ENCODE data around the gene ADAMTSL1. TPM values are rescaled to one million over a fixed set of nuclear protein-coding genes. Genes with fewer than 3 reads are reported as not detected.

Gene ADAMTSL1
- total RNA-seq, 2 experiments from 2014 or later: not detected

- no peaks in the 10 kb centered on the region for H3K4me1 Mint-ChIP-seq
- peaks cover 3% of the 10 kb centered on the region for H3K27me3 Mint-ChIP-seq
- H3K27ac Mint-ChIP-seq: no peak overlapping the region
- ChIA-PET POLR2A (no interaction called here), CTCF (no interaction called here)
- no peaks in the 10 kb centered on the region for H3K36me3 Mint-ChIP-seq (ENCODE audit: low read depth)
- DNase-seq (no peak), ATAC-seq (no peak)
- H3K4me3 Mint-ChIP-seq: no peak overlapping the region
- no peaks in the 10 kb centered on the region for H3K9me3 Mint-ChIP-seq (ENCODE audit: low read depth)
- intact Hi-C loops (cut with DNase I, micrococcal nuclease): no loop called here
Observed at GRCh38 chr9:18682907-18683306, 209.0 kb downstream of the ADAMTSL1 start.

GRCh38 chr9:18683312-18683711, 209.4 kb downstream of the ADAMTSL1 start:
- Mint-ChIP-seq H3K27me3 (peaks cover 3% of the 10 kb centered on the region), H3K36me3 (ENCODE audit: low read depth) (no peaks in the 10 kb centered on the region), H3K4me1 (no peaks in the 10 kb centered on the region), H3K4me3 (no peak overlapping the region), H3K27ac (no peak overlapping the region), H3K9me3 (ENCODE audit: low read depth) (no peaks in the 10 kb centered on the region)
- DNase-seq: no peak
- ChIA-PET CTCF (no interaction called here), POLR2A (no interaction called here)
- intact Hi-C loops (cut with DNase I, micrococcal nuclease): no loop called here
- no peak for ATAC-seq

GRCh38 chr9:18683851-18684250, 209.9 kb downstream of the ADAMTSL1 start:
- intact Hi-C loops (cut with DNase I, micrococcal nuclease): no loop called here
- no peak overlapping the region for H3K27ac Mint-ChIP-seq
- no peak overlapping the region for H3K4me3 Mint-ChIP-seq
- ChIA-PET CTCF (no interaction called here), POLR2A (no interaction called here)
- DNase-seq: no peak
- no peak for ATAC-seq
- H3K9me3 Mint-ChIP-seq (ENCODE audit: low read depth): no peaks in the 10 kb centered on the region
- H3K36me3 Mint-ChIP-seq (ENCODE audit: low read depth): no peaks in the 10 kb centered on the region
- H3K4me1 Mint-ChIP-seq: no peaks in the 10 kb centered on the region
- peaks cover 3% of the 10 kb centered on the region for H3K27me3 Mint-ChIP-seq

- Mint-ChIP-seq H3K27me3 (peaks cover 3% of the 10 kb centered on the region), H3K36me3 (ENCODE audit: low read depth) (no peaks in the 10 kb centered on the region), H3K27ac (no peak overlapping the region), H3K4me1 (no peaks in the 10 kb centered on the region), H3K4me3 (no peak overlapping the region), H3K9me3 (ENCODE audit: low read depth) (no peaks in the 10 kb centered on the region)
- intact Hi-C loops (cut with DNase I, micrococcal nuclease): no loop called here
- no peak for ATAC-seq
- ChIA-PET CTCF (no interaction called here), POLR2A (no interaction called here)
- no peak for DNase-seq
Observed at GRCh38 chr9:18684593-18685317, 210.8 kb downstream of the ADAMTSL1 start.

GRCh38 chr9:18688581-18689565, 214.9 kb downstream of the ADAMTSL1 start:
- ChIA-PET CTCF (interaction anchor here (0.5 kb wide), 1 partner anchor 360 kb away, joined by 3 read pairs; no protein-coding TSS in a partner anchor), POLR2A (no interaction called here)
- Mint-ChIP-seq H3K36me3 (ENCODE audit: low read depth) (no peaks in the 10 kb centered on the region), H3K4me3 (no peak overlapping the region), H3K4me1 (no peaks in the 10 kb centered on the region), H3K9me3 (ENCODE audit: low read depth) (no peaks in the 10 kb centered on the region), H3K27ac (no peak overlapping the region), H3K27me3 (peaks cover 3% of the 10 kb centered on the region)
- intact Hi-C loops (cut with DNase I, micrococcal nuclease): no loop called here
- ATAC-seq: no peak
- DNase-seq: no peak

GRCh38 chr9:18689921-18690320, 216.0 kb downstream of the ADAMTSL1 start:
- ChIA-PET CTCF (no interaction called here), POLR2A (no interaction called here)
- DNase-seq (no peak), ATAC-seq (no peak)
- H3K27me3 Mint-ChIP-seq: peaks cover 3% of the 10 kb centered on the region
- H3K36me3 Mint-ChIP-seq (ENCODE audit: low read depth): no peaks in the 10 kb centered on the region
- H3K4me1 Mint-ChIP-seq: no peaks in the 10 kb centered on the region
- H3K27ac Mint-ChIP-seq: no peak overlapping the region
- intact Hi-C loops (cut with DNase I, micrococcal nuclease): no loop called here
- no peak overlapping the region for H3K4me3 Mint-ChIP-seq
- H3K9me3 Mint-ChIP-seq (ENCODE audit: low read depth): peaks cover 2% of the 10 kb centered on the region

GRCh38 chr9:18692268-18692667, 218.3 kb downstream of the ADAMTSL1 start:
- Mint-ChIP-seq H3K4me3 (no peak overlapping the region), H3K9me3 (ENCODE audit: low read depth) (peaks cover 2% of the 10 kb centered on the region), H3K4me1 (no peaks in the 10 kb centered on the region), H3K36me3 (ENCODE audit: low read depth) (no peaks in the 10 kb centered on the region), H3K27ac (no peak overlapping the region), H3K27me3 (peaks cover 3% of the 10 kb centered on the region)
- CTCF ChIA-PET: no interaction called here
- intact Hi-C loops (cut with DNase I, micrococcal nuclease): no loop called here
- POLR2A ChIA-PET: no interaction called here
- no peak for ATAC-seq
- DNase-seq: no peak

GRCh38 chr9:18692962-18693361, 219.0 kb downstream of the ADAMTSL1 start:
- no peak overlapping the region for H3K27ac Mint-ChIP-seq
- H3K4me1 Mint-ChIP-seq: no peaks in the 10 kb centered on the region
- ChIA-PET CTCF (interaction anchor here (0.7 kb wide), 1 partner anchor 133 kb away, joined by 4 read pairs; no protein-coding TSS in a partner anchor), POLR2A (no interaction called here)
- no peaks in the 10 kb centered on the region for H3K36me3 Mint-ChIP-seq (ENCODE audit: low read depth)
- no peak overlapping the region for H3K4me3 Mint-ChIP-seq
- ATAC-seq (no peak), DNase-seq (no peak)
- intact Hi-C loops (cut with DNase I, micrococcal nuclease): no loop called here
- H3K9me3 Mint-ChIP-seq (ENCODE audit: low read depth): peaks cover 2% of the 10 kb centered on the region
- H3K27me3 Mint-ChIP-seq: no peaks in the 10 kb centered on the region

- POLR2A ChIA-PET: no interaction called here
- Mint-ChIP-seq H3K9me3 (ENCODE audit: low read depth) (peaks cover 2% of the 10 kb centered on the region), H3K36me3 (ENCODE audit: low read depth) (no peaks in the 10 kb centered on the region), H3K27me3 (no peaks in the 10 kb centered on the region), H3K4me3 (no peak overlapping the region), H3K27ac (no peak overlapping the region), H3K4me1 (no peaks in the 10 kb centered on the region)
- CTCF ChIA-PET: no interaction called here
- intact Hi-C loops (cut with DNase I, micrococcal nuclease): loop anchor here in 1 of 2 experiments (5.0 kb wide), 1 partner anchor 52 kb away; no protein-coding TSS in a partner anchor
- no peak for DNase-seq
- ATAC-seq: no peak
Observed at GRCh38 chr9:18694959-18695668, 221.2 kb downstream of the ADAMTSL1 start.

- DNase-seq: no peak
- POLR2A ChIA-PET: no interaction called here
- CTCF ChIA-PET: no interaction called here
- Mint-ChIP-seq H3K36me3 (ENCODE audit: low read depth) (no peaks in the 10 kb centered on the region), H3K4me3 (no peak overlapping the region), H3K27me3 (peaks cover 4% of the 10 kb centered on the region), H3K27ac (no peak overlapping the region), H3K4me1 (no peaks in the 10 kb centered on the region), H3K9me3 (ENCODE audit: low read depth) (peaks cover 5% of the 10 kb centered on the region)
- no peak for ATAC-seq
- intact Hi-C loops (cut with DNase I, micrococcal nuclease): loop anchor here in 1 of 2 experiments (5.0 kb wide), 1 partner anchor 48 kb away; no protein-coding TSS in a partner anchor
Observed at GRCh38 chr9:18698992-18699391, 225.0 kb downstream of the ADAMTSL1 start.

- POLR2A ChIA-PET: no interaction called here
- Mint-ChIP-seq H3K9me3 (ENCODE audit: low read depth) (peaks cover 3% of the 10 kb centered on the region), H3K4me3 (no peak overlapping the region), H3K27ac (no peak overlapping the region), H3K4me1 (no peaks in the 10 kb centered on the region), H3K36me3 (ENCODE audit: low read depth) (no peaks in the 10 kb centered on the region), H3K27me3 (peaks cover 4% of the 10 kb centered on the region)
- ATAC-seq (no peak), DNase-seq (no peak)
- CTCF ChIA-PET: no interaction called here
- intact Hi-C loops (cut with DNase I, micrococcal nuclease): loop anchor here in 1 of 2 experiments (5.0 kb wide), 1 partner anchor 48 kb away; no protein-coding TSS in a partner anchor
Observed at GRCh38 chr9:18699764-18700163, 225.8 kb downstream of the ADAMTSL1 start.

Measured in activated CD4-positive, alpha-beta T cell treated with anti-CD3 and anti-CD28 coated beads for 36 hours (primary cell).